ENCODE data around the gene FSIP1.

The FSIP1 gene

DNA sequence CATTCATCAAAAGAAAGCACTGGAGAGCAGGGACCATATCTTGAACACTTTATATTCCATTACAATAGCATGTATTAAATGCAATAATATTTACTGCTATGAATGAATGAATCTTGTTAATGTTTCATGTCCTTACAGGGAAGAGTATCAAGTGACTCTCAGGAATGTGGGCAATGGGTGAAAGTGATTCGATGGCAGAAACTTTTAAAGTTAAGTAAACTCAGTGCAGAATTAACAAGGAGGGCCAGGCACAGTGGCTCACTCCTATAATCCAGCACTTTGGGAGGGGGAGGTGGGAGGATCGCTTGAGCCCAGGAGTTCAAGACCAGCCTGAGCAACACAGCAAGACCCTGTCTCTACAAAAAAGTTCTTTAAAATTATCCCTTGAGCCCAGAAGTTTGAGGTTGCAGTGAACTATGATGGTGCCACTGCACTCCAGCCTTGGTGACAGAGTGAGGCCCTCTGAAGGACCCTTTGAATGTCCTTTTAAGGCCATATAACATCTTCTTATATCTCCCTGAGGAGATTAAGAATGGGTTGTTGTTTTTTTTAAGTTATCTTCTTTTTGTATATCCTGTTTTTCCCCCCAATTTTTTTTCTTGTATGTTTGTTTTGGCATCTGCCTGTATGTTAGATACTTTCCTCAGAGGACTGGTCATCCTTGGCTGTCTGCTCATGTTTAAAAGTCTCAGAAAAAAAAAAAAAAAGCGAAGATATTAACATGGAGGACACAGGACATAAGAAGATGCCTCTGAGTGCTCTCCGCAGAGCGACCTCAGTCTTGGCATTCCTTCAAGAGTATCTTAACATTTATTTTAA is 9.6 kb upstream of the FSIP1 start:
- no peak for DNase-seq

DNA sequence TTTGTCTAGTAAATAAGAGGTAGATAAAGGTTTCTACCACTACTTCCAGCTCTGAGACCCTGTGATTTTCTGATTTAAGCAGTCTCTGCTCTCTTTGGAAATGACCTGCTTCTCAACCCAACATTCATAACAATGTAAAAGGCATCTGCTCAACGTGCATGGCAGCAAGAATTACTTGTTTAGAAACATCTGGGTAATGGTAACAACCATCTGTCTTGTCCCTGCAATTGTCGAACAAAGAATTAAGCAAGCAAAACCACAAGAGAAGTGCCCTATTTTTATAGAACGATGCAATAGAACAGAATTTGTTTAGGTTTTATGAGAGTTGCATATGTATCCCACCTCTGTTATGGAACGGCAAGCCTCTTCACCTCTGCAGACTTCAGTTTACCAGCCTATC is 7.1 kb upstream of the FSIP1 start:
- no peak for DNase-seq

DNA sequence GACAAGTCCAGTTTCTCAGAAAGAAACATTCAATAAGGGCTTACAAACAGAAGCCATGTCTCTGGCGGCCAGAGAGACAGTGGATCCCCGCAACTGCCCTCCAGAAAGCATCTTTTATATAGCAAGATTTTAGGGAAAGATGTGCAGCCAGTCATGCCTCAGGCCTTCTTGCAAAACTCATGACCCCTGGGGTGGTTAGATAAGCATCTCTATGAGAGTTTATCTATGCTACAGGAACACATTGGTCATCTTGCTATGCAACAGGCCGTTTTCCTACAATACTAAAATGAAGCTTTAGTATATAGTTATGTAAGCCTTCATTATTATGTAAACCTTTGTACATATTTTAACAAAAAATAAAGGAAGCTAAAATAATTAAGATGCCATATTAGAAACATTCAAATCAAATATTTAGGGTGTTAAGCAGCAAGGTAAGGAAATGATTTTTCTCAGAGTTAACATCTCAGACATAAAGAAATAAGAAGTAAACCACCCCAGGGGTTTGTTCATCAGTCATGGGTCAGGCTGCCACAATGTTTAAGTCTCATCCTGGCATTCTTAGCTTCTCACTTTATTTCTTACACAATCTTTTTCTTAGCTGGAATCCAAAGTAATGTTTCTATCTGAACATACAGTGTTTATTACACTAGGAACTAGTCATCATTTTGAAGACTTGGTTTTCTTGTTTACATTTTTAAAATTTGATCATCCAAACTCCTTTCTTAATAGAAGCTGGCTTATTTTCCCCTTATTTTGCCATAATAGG is 6.3 kb upstream of the FSIP1 start:
- no peak for DNase-seq

DNA sequence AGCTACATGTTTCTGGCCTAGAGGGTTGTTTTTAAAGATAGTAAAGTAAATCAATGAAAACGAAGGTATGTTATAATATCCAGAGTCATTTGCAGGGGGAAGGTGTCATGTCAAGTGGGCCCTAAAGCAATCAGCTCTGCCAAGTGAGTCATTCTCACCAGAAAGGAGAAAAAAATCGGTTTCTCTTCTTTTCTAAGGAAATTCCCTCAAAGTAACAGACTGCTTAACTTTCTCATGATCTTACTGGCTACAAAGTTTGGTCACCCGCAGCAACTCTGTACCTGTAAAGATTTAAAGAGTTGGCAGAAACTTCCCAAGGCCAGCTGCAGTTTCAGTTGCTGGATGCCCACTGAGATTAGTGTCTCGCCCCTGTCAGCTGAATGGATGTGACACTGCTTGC is 5.5 kb upstream of the FSIP1 start:
- DNase-seq = no peak

DNA sequence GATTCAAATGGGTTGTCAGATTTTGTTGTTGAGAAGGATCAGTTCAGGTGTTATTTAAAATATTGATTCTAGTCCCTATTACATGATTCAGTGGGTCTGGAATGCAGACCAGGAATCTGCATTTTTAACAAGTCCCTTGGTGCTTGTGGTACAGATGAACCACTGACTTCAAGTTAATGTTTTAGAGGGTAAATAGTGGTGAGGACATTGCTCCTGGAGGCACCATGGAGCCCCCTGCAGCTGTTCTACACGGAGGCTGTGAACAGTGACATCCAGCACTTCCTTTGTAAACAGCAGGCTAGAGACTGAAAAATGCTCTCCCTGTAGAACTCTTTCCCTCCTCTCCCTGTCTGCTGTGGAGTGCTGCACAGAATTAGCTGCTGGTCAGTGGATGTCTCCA is 4.8 kb upstream of the FSIP1 start:
- DNase-seq = no peak

DNA sequence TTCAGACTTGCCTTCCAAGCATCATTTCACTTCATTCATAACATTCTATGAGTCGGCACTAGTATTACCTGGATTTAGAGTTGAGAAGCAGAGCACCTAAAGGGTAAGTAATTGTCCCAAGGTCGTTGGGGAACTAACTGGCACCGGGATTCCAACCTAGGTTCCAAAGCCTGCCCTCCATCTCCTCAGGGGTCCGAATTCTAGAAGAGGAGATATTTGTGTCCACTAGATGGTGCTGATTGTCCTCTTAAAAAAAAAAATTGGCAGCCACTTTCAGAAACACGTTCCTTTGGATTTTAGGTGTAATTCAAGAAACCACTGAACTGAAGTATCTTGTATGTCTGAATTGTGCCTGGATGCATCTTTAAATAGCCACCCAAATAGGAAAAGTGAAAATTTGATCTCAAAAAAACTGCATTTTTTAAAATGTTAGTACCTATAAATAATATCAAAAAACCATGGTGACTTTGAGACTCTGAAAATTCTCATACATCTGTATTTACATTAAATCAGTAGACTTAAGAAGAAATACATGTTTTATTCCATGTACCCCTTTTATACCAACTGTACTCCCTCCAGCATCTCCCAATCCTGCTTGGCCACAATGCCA is 3.9 kb upstream of the FSIP1 start:
- peak; percentile 46 for DNase-seq

DNA sequence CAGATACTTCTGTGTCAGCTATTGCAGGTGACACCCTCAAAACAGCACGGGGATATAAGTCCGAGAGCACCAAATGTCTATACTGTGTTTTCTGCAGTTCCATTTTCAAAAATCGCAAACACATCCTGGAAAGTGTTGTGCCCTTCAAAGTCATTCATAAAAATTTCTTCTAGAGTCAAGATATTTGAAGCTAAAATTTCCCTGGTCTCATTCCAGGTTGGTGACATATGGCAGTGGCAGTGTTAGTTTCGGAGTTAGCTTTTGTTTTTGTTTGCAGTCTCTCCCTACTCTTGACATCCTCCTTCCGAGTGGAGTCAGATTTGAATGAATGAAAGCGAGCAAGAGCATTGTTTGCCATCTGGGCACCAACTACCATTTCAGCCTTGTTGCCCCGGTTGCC is 3.2 kb upstream of the FSIP1 start:
- DNase-seq = peak; percentile 2

DNA sequence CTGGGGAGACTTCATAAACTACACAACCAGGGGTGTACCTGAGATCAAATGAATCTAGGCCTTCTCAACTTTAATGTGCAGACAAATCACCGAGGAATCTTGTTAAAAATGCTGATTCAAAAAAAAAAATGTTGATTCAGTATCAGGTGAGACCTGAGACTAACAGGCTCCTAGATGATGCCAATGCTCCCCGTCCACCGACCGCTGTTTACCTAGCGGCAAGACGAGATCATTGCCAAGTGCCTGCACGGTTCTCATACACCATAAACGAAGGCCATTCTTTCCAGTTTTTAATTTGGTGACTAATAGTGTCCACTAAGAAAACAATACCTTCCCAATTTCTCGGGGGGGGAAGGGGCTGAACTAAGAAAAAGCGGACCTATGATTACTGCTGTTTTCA is 2.5 kb upstream of the FSIP1 start:
- peak; percentile 32 for DNase-seq

DNA sequence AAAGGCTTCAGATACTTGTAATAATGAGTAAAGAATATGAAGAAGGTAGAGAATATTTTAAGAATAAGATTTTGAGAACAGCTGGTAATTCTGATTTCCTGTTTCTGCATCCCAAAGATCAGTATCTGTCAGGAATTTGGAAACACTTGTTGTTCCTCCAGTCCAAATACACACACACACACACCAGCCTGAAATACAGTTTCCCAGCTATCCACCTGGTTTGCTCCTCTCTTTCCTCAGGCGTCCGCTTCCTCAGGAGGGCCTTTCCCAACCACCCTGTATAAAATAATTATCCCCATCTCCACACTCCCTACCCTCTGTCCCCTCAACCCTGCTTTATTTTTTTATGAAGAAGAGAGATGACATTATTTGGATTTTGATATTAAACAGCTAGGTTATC is 2.0 kb upstream of the FSIP1 start:
- no peak for DNase-seq

DNA sequence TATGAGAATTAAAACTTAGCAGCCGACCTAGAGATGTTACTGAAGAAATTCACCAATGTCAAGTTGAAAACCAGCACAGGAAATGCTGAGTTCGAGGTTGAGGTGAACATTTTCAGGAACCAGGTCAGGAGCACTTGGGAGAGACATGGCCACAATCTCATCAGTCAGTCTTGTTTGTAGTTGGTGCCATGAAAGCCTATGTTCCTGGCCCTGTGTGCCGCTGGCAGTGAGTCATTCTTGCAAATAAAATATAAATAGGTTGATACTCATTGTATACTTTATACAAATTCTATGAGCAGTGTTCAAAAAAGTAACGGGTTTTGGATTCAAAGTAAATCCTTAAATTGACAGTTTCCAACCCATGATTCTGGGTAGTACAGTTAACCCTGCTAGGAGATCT is 1.5 kb upstream of the FSIP1 start:
- no peak for DNase-seq

DNA sequence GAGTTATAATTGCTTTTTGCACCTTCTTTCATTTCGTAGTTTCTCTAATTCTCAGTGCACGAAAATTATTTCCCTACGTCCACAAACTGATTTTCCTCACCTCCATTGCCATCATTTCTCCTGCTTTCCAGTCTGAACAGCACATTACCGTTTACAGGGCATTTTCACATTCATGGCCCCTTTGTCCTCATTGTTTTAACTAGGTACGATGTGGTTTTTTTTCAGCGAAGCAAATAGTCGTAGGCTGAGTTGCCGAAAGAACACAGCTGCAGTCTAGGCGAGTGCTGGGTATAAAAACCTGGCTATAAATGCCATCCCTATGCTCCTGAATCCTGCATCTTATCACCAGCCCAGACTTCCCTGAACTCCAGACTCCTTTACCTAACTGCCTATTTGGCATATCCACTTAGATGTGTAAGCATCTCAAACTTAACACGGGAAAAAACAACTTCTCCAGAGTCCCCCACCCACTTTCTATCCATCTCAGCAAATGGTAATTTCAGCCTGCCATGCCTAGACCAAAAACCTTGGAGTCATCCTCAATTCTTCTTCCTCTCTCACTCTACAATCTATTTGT is 691 bp upstream of the FSIP1 start:
- DNase-seq = no peak

DNA sequence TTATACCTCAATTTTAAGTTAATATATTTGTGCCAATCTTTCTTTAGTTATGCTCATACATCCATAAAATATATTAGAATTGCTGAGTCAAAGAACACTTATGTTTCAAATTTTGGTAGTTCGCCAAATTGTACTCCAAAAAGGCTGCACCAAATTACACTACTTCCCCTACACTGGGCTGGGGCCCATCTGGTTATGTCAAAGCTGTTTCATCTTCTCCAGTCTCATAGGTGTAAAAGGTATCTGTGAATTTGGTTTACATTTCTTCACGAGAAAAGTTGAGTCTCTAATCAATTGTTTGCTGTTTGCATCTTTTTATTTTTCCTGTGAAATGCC is 706 bp downstream of the FSIP1 start:
- no peak for DNase-seq

DNA sequence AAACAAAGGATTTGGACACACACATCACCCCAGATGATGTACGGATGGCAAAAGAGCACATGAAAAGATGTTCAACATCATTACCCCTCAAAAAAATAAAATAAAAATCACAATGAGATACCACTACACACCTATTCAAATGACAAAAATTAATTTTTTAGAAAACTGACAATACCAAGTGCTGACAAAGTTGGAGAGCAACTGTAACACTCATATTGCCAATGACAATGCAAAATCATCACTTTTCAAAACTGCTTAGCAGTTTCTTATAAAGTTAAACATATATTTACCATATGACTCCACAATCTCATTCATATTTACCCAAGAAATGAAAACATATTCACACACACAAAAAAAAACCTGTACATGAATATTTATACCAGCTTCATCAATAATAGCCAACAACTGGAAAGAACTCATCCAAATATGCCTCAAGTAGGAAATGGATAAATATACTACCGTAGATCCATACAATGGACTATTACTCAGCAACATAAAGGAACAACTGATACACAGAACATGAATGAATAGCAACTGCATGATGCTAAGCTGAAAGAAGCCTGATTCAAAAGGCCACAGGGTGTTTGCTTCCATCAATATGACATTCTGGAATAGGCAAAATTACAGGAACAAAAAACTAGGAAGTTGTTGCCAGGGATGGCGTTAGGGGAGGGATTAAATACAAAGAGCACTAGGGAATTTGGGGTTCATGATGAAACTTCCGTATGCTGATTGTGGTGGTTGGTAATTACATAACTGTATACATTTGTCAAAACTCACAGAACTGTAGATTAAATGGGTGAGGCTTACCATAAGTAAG is 1.3 kb downstream of the FSIP1 start:
- DNase-seq = no peak

DNA sequence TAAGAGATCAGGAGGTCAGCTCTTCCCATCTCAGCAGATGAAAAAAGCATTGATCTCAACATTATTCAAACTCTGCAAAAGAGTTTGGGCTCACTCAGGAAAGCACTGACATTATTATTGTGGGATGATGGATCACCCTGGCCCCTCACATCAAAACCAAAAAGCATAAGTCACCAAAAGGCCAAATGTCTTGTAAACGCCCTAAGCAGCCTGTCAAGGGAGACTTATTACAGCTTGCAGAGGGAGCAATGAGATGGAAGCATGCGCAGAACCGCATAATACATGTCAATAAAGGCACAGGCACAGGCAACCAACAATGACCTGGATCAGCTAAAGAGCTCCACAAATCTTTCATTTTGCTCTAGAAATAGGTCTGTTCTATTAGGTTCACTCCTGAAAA is 4.6 kb downstream of the FSIP1 start:
- no peak for DNase-seq

DNA sequence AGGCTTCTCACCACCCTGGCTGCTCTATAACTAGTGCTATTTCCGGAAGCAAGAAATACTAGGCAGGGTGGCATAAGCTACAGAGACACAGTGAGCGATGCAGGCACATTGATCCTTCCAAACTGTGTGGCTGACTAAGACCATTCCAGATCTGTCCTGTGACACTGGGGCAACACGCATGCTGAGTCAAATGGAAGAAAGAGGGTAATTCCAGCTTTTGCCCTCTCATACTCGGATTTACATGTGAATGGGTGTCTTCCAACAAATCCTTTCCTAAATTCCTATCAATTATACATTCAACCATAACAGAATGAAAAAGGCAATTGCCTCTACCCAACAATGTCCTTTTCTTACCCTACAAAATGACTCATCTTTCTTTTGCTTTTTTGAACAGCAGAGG is 5.1 kb downstream of the FSIP1 start:
- no peak for DNase-seq

DNA sequence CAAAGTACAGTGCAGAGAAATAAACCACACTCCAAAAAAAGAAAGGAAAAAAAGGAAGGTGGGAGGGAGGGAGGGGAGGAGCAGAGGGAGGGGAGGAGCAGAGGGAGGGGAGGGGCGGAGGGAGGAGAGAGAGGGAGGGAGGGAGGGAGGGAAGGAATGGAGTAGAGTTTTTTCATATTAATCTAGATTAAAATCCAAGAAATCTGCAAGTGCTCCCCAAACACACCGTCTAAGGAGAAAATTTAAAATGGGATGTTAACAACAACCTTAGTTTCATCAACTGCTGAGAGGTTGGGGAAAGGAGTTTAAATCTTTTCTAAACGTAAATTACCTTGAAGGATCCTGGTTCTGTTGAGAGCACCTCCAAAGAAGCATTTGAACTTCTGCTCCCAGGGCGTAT is 6.6 kb downstream of the FSIP1 start:
- DNase-seq = no peak

DNA sequence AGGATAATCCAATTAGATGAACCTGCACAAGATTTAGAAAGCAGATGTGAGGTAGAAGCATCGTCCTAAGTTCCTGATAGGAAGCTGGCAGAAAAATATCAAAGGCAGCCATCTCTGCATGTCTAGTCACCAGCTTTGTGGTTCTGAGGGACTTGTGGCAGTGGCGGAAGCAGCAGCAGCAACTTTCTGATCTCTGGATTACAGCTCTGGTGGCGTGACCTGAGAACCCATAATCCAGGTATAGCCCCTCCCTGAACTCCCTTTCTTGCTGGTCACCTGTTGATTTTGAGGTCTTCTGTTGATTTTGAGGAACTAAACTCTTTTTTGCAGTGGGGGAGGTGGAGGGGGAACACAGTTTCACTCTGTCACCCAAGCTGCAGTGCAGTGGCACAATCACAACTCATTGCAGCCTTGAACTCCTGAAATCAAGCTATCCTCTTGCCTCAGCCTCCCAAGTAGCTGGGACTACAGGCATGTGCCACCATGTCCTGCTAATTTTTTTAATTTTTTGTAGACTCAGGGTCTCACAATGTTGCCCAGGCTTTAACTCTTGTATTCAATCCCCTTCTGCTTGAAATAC is 7.9 kb downstream of the FSIP1 start:
- no peak for DNase-seq

DNA sequence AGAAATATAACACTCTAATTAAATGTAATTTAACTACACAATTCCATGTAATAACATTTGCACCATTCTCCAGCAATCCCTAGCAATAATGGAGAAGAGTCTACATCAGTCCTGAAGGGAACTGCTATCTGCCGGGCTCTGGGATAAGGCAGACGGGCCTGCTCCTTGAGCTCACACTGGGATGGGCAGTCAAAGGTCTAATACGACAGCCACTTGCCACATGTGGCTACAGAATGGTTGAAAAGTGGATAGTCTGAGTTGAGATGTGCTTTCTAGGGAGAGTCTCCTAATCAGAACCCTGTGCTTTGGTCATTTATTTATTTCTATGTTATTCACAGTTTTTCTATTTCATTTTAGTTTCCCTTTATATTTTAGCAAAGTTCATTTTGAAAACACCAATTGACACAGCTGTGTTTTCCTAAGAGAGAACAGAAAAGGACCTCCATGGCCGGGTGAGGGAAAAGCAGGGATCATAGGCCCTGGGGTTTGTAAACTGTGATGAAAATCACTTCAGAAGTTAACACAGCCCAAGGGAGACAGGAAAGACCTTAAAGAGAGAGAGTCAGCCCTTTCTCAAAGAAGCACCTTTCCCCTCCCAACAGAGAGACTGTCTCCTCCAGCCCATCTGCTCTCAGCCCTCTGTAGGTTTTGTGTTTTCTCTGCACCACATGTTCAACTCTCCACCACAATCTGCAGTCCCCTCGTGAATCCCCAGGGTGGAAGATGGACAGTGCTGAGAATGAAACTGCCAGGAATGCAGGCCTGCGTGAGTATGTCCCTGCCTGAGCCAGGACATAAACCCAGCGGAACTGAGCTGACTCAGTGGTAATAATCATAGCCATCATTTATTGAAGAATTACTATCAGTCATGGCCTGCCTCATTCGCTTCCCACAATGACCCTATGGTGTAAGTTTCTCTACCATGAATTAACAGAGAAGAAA is 11.6 kb downstream of the FSIP1 start:
- DNase-seq = no peak

DNA sequence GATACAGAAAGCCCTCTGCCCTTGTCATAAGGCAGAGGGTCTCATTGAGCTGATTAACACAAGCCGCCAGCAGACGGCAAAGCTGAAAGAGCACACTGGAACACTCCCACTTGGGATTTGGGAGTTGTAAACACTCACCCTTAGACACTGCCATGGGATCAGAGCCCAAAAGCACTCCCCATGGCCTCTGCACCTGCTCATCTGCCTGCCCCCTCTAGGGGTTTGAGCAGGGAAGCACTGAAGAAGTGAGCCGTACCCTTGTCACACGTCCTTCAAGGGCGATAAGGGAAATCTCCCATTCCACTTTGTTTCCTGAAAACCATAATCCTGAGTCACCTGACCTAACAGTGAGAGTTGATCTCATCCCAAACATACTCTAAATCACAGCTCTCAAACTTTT is 14.7 kb downstream of the FSIP1 start:
- DNase-seq = no peak

DNA sequence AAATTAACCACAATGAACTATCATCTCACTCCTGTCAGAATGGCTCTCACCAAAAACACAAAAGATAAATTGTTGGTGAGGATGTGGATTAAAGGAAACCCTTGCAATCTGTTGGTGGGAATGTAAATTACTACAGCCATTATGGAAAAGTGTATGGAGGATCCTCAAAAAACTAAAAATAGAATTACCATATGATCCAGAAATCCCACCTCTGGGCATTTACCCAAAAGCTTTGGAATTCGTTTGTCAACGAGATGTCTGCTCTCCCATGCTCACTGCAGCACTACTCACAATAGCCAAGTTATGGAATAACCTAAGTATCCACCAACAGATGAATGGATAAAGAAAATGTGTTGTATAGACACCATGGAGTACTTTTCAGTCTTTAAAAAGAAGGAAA is 21.6 kb downstream of the FSIP1 start:
- DNase-seq = no peak

DNA sequence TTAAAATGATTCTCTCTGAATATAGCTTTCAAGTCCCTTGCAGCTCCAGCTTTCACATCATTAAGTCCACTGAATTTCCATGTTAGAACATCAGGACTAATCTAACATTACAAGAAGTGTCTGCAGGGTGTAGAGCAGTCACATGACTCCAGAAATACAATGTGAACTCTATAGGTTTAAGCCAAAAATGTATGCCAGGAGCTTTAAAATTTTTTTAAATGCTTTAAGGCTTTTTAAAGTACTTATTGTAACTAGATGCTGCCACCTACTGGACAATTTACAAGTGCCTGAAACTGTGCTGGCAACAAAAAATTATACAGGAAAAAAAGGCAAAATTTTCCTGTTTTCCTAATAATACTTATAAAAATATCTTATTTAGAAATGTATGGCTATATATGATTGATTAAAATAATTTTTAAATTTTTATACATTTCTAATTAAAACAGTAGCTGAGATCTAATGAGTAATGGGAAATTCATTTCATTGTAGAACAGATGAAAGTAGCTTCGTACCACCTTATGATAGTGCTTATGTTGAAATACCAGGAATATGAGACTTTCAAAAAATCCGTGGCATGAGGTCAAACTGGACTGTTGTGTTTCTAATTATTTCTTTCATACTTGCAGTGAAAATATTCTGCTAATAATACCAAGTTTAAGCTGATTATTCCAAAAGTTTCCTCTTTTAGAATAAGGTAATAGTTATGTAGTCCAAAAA is 25.7 kb downstream of the FSIP1 start:
- peak; percentile 11 for DNase-seq

All from NCI-H2029 (cell line).